Activated T-helper 9 cell treated with anti-CD3 and anti-CD28 coated beads, Interleukin-2, amount 50 U/mL, for 16 hours (primary cell): ENCODE measurements around the gene ANO6.

Source experiments
- DNase-seq: peaks from one replicate; pipeline ENCODE4 v3.0.0-alpha.2; 2020; ENCODE audit warnings: low read depth

The ANO6 gene

DNA sequence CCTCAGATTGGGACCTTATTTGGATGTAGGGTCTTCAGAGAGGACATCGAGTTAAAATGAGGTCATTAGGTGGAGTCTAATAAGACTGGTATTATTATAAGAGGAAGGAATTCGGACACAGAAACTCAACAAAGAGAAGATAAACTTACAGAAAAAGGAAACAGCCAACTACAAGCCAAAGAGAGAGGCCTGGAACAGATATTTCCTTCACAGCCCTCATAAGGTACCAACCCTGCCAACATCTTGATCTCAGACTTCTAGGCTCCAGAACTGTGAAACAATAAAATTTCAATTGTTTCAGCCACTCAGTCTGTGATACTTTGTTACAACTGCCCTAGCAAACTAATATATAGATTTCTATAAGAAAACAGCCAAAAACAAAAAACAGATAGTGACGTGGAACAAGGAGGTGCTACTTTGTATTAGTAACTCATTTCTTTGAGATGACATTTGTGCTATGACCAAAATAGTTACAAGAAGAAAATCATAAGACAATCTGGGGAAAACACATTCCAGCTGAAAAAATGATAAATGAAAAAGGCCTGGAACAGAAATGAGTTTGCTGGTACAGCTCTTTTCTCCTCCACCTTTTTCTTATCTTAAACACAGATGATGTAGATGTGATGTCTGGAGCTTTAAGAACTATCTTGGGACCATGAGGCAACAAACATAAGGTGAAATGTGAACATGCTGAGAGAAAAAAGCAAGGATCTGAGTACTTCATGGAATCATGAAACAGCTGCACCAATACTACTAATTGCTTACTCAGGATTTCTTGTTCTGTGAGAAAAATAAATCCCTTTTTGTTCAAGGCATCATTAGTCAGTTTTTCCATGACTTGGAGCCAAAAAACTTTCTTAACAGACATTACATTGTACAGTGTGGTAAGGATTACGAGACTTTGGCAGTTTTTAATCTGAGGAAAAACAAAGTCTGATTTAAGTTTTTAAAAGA is 243.2 kb downstream of the ANO6 start:
- DNase-seq = no peak

DNA sequence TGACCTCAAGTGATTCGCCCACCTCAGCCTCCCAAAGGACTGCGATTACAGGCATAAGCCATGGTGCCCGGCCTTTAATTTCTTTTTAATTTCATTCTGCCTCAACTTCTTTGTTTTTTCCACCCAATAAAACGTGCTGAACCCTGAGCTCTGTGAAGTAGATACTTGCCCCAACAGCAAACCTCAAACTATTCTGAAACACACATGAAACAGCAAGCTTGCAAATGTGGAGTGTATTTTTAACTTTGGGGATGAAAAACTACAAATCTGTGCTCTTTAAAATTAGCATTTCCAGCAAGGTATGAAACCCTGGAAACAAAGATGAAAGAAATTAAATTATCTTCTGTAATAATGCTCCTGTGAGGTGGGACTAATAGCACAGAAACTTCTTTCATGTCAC is 246.6 kb downstream of the ANO6 start:
- DNase-seq = no peak

DNA sequence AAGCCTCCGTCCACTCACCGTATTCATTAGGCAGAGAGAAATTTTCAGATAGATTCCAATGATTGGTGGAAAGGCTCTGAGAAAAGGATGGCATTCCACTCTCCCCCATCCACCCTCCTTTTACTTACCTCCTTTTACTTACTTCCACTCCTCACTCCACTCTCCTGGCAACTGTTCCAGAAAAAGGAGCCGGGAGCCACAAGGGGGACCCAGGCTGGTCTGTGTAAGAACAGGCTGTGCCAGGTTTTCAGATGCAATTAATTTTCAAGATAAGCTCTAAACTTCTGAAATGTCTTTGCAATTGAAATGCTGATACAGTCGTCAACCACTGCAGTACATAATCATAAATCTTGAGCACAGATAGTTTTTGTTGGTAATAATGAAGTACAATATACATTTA is 248.8 kb downstream of the ANO6 start:
- no peak for DNase-seq

DNA sequence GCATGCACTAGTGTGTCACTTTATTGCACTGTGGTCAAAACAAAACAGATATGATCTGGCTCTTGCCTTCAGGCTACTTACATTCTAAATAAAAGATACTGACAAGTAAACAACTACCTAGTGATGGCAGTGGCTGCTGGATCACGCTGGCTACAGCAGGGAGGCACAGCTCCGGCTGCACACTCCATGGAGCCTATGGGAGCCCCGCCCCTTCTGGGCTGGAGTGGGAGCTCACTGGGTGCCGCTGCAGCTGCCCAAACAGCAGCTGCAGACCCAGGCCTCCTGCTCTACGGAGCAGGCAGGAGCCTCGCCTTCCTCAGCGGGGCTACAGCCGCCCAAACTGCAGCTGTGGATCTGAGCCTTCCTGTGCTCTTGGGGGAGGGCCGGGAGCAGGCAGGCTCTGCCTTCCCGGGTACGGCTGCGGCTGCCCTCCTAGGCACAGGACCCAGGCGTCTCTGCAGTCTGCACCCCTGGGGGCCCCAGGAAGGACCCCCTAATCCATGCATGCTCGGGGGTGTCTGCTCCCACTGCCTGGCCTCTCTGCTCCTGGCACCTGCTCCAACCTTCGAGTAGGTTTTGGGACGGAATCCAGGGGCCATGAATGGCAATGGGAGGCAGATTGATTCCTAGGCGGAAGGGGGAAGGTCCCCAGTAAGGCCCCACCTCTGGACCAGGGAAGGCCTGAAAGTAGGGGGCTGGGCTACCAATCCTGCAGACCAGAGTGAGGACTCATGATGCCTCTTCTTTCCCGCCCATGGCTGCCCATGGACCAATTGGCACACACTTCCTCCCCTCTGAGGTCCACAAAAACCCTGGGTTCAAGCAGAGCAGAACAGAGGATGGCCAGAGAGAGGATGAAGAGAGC is 253.1 kb downstream of the ANO6 start:
- no peak for DNase-seq

DNA sequence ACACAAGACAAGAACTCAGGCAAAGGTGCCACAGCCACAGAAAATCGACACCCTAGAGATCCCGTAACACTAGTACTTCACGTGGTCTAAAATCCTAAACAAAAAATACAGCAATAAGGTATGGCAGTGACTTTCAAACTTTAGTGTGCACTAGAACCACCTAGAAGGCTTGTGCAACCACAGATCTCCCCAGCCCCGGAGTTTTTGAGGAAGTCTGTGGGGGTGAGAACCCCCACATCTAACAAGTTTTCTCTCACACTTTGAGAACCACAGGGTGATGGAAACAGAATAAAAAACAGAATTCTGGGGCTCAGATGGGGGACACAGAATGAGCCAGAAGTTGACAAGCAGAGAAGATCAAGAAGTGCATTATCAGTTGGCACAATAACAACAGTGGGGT is 254.0 kb downstream of the ANO6 start:
- DNase-seq = no peak

DNA sequence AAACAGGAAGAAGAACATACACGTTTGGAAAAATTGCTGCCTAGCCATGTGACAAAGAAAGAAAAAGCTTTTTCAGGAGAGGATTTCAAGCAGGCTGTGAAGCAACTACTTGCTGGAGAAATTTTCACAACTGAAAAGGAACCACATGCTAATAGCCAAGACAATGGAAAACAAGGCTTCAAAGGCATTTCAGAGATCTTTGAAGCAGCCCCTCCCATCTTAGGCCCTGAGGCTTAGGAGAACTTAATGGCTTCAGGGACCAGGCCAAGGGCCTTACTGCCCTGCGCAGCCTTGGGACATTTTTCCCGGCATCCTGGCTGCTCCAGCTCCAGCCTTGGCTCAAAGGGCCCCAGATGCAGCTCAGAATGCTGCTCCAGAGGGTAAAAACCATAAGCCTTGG is 257.7 kb downstream of the ANO6 start:
- DNase-seq = no peak

DNA sequence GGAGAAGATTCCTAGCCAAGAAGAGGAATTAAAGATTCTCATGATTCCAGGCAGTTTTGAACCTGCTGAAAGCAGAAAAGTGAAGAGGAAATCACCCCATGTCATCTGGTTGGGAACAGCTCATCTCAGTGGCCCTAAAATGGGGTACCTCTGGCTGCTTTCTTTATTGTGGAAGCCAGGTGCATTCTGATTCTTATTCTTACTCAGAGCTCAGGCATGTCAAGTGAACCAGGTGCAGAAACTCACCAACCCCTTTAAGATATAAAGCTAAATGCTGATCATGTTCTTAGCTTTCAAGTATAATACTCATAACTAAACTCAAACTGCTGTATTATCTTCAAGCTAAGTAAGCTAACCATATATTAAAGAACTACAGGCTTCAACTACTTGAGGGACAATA is 259.7 kb downstream of the ANO6 start:
- DNase-seq = no peak

DNA sequence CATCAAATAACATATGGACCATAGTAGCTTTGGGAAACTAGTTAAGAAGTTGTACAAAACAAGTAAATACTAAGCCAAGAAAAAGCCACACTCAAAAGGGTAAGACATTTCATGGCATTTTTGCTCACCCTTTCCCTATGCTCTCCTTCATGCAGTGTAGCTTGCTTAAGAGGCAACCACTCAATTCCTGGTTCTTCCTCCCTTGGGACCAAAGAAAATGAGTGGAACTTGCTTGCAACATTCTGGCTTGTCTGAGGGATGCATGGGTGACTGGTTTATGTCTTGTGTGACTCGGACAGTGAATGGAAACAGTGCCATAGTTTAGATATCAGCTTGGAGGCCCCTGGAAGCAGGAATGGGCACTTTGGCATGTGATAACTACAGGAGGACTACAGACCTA is 261.6 kb downstream of the ANO6 start:
- DNase-seq = no peak

DNA sequence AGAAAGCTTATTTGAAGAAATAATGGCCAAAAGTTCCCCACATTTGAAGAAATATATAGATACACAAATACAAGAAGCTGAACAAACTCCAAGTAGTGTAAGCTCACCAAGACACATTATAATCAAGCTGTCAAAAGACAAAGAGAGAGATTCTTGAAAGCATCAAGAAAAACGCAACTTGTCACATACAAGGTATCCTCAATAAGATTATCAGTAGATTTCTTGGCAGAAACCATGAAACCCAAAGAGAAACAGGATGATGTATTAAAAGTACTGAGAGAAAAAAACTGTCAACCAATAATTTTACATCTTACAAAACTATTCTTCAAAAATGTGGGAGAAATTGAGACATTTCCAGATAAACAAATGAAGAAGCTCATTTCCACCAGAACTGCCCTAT is 263.0 kb downstream of the ANO6 start:
- DNase-seq = no peak

DNA sequence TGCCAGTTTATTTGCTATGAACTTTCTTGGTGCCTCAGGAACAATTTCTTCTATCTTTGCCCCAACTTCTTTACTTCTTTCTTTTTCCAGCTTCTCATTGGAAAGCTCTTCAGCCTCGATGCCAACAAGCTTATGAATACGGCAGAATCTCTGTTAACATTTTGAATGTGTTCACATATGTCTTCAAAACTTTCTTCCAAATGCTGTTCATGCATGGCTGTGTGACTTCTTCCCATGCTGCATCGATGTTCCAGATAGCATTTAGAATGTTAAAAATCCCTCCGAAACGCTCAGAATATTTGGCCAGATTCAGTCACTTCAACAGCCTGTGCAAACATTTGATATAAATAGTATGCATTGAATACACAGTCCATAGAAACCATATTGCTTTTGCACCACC is 265.9 kb downstream of the ANO6 start:
- DNase-seq = no peak

DNA sequence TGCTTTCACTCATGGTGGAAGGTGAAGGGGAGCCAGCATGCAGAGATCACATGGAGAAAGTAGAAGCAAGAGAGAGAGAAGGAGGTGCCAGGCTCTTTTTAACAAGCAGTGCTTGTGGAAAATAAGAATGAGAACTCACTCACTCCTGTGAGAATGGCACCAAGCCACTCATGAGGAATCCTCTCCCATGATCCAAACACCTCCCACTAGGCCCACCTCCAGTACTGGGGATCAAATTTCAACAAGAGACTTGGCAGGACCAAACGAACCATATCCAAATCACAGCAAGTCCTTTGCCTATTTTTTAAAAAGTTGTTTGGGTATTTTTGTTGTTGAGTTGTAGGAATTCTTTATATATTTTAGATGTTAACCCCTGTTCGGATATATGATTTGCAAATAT is 267.7 kb downstream of the ANO6 start:
- DNase-seq = no peak
